ENCODE measurements around the gene DLG3.
"Not testable (repeated sequence)": the region's sequence is repeated elsewhere in the genome, so short reads cannot be mapped to it uniquely, and the experiment has no call there.

Gene DLG3

DNA sequence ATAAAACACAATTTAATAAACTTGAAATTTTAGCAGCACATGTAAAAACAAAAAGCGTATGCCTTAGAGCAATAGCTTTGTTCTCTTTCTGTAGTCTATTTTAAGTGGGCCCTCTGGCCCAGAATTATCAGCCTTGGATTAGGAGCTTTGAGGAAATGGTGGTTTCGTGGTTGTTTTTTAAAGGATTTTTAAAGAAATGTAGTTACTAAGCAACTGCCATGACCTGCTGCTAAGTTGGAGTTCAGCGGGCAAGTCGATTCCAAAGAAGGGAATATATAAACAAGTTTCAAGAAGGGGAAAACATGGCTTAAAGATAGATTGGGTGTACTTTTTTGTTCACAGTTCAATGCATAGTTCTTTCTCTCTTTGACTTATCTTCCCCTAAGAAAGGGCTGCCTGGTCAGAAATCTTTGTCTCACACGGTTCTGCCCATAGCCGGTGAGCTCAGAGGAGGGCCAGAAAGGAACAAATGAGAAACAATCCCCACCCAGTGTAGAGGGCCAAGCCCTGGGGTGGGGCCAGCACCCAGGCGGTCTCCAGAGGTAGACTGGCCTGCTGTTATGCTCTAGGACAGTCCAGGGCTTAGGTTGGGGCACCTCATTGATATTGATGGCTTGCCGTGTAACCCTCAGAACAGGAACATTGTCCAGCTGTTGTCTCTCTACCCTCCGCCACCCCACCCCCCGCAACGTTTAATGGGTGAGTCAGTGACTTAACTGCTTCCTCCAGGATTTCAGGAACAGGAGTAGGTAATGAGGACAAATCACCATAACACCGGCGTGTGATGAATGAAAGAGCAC, 32.5 kb downstream of the DLG3 start:
- no peak for DNase-seq

DNA sequence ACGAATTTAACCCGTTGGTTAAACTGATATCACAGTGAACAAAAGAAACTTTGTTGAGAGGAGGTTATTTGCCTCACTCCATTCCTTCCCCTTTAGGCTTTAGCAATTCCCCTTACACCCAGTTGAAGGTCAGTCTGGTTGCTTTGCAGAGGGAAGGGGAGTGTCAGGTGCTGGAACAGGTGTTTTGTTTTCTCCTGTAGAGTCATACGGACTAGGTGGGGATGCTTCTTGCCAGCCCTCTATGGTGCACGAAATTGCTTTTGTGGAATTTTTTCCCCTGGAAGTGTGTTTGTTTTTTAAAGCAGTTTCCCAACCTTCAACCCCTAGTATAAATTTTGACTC, 33.1 kb downstream of the DLG3 start:
- DNase-seq, result no peak

DNA sequence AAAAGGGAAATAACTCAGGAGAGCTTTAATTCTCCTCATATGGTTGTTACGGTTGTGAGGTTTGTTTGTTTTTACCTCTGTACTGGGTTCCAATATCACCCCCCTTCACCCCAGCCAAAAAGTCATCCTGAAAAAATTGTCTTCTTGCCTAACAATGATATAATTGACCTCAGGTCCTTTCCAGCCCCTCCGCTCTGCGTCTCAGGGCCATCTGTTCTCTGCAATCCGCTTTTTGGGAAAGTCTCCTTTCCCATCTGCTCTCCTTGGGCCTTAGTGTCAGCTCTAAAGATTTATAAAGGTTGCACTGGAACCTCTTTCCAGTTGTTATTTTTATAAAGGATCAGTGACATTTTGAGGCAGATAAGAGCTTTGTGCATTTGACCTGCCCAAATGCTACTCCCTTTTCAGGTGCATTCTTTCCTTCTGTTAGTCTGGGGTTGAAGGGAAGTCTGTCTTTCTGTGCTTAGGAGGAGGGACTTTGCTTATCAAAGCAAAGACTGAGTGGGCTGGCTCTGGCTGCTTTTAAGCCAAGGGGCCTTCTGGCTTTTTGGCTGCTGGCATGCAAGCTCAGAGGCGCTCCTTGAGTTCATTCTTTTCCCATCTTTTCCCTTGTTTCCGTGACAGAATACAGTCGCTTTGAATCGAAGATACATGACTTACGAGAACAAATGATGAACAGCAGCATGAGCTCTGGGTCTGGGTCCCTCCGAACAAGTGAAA, 34.1 kb downstream of the DLG3 start:
- no peak for DNase-seq

DNA sequence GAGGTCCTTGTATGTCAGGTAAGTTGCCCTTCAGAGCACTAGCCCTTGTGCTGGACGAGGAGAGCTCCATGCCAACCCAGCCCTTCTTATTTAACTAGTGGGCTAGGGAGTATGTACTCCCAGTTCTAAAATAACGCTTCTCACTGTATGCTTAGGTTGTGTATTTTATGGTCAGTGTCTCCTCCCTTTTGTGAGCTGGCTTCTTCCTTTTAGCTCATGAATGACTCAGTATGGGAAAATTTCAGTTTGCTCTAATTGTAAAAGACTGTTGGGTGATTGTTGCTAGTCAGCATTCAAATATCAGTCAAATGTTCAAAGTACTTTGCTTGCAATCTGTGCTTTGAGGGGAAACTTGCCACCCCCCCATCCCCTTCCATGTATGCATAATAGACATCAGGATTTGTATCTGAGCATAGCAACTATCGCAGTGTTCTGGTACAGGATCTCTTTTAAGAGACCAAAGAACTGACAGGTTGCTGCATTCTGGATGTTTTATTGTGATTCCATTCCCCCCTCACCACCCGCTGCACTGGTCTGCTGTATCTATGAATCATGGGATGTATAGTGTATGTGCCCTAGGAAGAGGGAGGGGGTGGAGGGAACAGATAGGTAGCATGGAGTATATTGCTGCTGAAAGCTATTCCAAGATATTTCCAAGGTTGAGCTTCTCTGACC, 34.7 kb downstream of the DLG3 start:
- DNase-seq, result no peak

DNA sequence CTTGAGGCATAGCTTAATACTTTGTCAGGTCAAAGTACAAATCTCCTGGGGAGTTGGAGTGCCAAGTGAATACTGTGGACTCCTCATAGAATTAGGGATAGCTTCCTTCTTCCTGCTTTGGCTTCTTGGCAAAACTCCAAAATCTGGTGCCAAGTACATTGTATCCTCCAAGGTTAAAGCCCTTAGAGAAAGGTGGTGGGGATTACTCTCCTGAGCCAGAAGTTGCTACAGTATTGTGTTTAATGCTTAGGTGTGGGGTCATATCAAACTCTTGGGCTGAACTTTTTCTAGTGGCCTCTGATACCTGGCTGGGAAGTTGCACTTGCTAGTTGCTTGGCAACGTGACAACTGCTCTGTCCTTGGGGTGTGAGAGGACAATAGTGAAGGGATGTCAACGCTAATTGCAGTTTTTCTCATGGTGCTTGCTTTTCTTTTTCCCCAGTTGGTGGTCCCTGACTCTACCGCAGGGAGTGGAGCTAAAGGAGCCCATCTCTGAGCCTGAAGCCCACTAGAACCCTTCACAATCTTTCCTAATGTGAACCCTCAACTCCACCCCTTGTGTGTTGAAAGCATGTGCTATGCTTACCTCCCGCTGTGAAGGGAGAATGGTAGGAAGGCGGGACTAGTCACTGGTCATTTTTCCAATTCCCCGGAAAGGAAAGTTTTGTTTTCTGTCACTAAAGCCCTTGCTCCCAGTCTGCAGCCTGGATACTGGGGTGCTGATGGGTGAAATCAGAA, 35.5 kb downstream of the DLG3 start:
- DNase-seq, result no peak

DNA sequence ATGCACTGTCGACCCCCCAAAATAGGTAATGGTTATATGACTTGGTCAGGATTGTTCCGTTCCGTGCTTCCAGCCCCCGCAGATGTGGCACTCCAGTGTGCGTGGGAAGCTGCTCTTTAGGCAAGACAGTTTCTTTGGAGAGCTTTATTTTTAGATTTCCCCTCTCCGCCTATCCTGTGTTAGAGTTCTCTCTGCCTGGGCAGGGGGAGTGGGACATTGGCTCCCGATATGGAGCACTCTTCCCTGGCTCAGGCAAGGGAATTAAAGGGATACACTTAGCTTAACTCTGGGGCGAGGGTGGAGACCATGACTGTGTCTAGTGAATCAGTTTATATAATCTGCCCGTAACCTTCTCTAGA, 36.0 kb downstream of the DLG3 start:
- DNase-seq, result no peak

DNA sequence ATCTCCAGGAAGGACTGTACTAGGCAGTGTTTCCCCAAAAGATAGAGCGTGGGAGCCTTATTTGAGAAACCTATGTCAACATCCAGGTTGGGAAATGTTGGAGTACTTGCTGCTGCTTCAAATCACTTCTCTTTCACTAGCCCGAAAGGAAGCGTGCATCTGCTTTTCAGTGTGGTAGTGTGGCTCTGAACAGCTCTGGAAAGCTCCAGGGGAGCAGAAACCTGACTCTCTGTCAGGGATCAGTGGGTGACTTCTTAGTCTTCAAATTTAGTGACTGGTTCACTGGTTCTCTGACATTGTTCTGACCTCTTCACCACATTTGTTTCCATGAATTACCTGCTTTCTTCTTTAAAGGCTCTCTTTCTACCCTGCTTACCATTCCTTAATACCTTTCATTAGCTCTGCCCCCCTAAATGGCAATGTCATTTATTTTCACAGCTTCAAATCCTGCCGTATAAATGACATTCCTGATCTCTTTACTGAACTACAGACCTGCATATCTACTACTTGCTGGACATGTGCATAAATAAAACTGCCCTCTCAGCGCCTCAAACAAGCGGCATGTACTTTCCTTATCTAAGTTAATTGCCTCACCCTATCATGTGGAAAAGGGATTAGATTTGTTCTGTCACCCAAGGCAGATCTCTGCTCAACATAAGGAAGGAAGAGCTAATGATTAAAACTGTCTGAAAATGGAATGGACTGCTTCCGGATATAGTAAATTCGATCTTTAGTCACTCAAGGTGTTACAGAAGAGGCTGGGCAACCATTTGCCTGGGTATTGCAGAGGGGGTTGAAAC, 37.0 kb downstream of the DLG3 start:
- no peak for DNase-seq

DNA sequence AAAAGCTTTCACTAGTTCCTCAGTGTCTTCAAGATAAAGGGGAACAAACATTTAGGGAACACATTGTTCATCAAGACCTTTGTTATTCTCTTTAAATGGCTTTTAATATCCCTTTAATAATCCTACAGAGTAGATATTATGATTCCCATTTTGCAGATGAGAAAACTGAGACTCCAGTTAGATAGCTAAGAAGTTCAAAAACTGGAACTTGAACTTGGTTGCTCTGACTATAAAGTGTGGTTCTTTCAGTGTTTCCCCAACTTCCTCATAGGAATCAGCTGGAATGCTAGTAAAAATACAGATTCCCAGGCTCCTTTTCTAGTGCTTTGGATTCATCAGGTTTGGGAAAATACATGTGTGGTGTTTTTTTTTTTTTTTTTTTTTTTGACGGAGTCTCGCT, 37.7 kb downstream of the DLG3 start:
- no peak for DNase-seq

DNA sequence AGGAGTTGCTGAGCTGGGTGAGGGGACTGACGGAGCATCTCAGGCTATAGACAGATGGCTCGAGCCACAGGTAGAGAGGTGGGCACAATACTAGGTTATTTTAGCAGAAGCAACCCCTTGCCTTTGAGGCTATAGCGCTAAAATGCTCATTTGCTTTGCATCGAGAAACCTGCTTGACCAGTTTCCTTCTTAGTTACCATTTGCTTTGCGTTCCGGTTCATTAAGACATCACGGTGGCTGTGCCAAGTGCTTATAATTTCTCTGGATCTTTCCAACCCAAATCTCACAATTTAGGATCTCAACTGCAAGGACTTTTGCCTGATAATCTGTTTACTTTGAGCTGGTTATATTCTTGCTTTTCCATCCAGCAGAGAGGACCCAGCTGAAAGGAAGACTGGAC, 40.8 kb downstream of the DLG3 start:
- DNase-seq, result no peak

DNA sequence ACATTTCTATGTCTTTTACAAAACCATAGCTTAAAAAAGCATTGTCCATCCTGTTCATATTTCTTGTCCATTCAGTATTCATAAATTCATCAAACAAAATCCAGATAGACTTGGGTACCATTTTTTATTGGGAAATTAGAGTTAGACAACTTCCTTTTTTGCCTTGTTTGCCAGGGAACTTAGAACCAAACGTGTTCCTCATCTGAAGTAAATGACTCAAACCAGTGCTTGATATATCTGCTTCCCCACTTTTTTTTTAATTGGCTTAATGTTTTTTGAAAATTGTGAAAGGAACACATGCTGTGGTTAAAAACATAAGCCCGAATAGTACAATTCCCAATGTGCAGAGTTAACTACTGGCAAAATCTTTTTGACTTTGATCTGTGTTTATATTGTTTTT, 44.2 kb downstream of the DLG3 start:
- no peak for DNase-seq

DNA sequence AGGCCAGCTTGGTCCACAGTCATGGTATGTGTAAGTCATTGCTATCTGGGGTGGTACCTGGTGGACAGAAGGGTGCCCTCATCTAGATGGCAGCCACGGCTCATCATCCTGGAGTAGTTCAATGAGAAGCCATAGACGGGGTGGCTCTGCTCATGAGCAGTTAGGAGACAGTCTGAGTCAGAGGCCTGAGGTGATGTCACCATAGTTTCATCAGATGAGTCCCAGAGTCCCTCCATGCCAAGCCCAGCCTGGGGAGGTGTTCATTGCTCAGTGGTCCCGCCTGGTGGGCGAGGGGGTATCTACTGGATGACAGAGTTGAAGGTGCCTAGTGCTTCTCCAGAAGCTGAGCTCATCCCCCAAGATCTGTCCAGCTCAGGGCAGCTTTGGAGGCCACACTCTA, 49.8 kb downstream of the DLG3 start:
- no peak for DNase-seq

DNA sequence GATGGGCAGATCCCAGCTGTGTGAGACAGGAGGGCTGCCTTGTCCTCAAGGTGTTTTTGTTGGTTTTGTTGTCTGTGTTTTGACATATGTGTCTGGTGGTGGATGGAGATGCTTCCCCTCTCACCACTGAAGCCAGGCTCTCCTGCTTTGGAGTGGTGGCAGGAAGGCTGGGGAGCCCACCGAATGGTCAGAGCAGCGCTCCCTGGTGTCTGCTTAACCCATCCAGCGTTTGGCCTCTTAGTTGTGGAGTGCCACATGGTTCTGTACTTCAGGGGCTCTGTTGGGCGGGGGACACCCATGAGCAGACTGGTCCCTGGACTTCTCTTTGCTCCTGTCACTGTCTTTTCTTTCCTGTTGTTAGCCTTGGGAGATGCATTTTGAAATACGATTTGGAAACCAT, 51.9 kb downstream of the DLG3 start:
- DNase-seq, result no peak

DNA sequence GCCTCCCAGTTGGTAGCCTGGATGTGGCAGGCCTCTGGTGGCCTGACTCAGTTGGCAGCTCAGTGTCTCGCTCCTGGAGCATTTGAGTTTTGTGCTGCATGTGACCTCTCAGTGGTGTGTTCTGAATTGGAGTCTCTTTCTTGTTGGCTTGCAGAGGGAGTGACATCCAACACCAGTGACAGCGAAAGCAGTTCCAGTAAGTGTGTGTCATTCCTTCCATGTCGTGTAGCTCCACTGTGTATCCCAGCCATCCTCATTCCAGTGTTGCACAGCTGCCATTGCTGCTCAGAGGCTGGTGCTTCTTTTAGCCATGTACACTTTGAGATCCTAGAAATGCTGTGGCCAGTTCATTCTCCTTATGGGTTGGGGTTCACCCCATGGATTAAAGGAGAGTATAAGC, 52.4 kb downstream of the DLG3 start:
- DNase-seq, result no peak

DNA sequence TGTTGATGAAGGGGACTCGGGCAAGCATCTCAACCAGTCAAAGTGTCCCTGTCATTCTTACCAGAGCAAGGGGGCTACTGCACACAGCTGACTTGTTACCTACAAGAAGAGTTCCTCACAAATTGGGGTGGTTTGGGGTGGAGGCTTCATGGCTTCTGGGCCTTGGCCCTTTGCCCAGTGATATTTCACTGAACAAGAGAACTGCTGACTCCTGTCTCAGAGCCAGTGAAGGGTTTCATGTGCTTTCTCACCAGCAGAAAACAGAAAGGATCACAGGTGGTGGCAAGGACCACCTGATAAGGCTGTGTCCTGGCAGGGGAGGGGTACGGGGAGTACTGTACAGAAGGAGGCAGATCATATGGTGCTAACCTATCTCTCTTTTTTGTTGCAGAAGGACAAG, 53.5 kb downstream of the DLG3 start:
- no peak for DNase-seq

DNA sequence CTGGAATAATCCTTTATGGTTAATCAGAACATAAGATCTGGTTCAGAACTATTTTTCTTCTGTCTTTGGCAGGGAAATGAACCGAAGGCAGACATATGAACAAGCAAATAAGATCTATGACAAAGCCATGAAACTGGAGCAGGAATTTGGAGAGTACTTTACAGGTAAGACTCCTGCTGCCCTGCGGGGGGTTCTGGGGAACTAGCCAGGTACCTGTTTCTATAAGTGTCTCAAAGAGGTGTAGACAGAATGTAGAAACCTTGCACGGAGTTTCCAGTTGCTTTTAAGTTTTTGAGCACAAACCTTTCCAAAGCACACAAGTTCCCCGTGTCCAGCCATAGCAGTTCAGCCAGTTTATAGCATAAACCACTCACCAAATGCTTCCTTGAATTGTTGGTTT, 56.2 kb downstream of the DLG3 start:
- DNase-seq, result no peak

DNA sequence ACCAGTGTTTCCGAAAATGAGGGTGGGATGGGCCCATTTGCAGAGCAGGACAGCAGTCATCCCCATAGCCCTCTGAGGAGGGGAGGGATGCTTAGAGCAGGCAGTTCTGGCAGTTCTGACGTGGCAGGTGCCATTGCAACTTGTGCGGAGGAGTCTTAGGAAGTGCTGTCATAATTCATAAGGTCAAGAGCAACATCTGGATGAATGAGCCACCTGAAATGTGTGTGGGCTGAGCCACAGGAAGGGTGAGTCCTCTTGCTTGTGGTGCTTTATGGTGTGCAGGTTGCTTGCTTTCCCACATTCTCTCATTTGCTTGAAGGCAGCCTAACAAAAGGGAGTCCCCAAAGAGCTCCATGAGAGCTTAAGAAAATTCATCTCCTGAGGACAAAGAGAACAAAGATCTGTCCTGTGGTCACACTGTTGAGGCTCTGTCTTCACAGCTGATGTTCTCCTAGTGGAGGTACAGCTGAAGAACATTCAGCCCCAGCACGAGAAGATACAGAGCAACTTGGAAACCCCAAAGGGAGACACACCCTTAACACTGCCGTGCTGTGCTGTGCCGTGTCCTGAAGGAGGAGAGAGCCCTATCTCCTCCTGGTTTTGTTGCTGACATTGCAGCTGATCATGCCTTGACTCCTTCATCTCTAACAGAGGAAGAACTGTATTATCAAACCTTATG, 60.3 kb downstream of the DLG3 start:
- DNase-seq, result no peak

DNA sequence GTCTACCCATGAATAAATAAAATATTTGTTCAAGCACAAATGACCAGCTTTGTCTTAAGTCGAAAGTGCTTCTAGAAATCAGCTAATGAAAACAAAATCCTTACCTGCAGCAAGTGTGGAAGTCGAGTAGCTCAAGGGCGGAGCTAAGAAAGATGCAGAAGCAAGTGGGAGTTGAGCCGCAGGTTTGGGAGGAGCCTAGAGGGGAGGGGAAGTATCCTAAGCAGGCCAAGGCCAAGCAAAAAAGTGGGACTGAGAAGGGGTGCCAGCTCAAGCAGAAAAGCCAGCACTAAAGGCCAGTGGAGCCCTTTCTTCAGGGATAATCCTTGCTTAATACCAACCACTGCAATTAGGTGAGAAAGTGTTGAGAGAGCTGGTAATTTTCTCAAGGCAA, 60.8 kb downstream of the DLG3 start:
- DNase-seq, result no peak

DNA sequence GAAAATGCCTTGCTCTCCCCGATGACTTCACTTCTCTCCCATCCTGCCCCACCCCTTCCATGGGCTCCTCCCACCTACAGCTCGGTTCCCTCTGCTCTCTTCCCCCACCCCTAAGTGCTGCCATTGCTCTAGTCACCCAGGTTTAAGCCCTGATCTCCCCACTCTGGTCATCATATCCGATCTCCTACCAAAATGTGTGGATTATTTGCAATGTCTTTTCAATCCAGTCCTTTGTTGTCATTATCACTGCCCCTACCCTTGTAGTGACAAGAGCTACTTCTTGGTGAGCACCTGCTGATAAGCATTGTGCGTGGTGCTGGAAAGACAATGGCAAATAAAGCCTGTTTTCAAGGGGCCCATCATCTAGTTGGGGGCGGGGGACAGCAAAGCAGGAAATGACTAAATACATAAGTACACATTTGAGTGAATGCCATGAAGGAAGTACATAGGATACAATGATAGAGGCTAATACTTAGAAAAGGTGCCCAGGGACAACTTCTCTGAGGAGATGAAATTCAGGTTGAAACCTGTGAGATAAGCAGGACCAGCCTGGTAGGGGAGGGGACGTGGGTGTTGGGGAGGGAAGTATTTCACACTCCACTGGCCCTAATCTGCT, 63.8 kb downstream of the DLG3 start:
- DNase-seq, result no peak

DNA sequence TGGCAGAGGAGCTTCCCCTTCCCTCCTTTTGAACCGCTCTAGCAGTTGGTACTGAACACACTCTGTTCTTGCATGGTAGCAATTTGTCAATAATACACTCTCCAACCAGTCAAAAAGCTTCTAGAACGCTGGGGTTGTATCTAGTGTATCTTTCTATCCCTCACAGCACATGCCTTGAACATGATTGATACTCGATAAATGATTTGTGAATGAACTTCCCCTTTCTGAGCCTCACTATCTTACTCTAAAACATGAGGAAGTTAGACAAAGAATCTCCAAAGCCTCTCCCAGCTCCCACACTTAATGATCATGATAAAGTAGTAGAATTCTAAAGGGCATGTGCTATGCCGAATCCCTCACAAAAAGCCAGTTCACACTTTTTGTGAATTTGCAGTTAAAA, 64.4 kb downstream of the DLG3 start:
- no peak for DNase-seq

DNA sequence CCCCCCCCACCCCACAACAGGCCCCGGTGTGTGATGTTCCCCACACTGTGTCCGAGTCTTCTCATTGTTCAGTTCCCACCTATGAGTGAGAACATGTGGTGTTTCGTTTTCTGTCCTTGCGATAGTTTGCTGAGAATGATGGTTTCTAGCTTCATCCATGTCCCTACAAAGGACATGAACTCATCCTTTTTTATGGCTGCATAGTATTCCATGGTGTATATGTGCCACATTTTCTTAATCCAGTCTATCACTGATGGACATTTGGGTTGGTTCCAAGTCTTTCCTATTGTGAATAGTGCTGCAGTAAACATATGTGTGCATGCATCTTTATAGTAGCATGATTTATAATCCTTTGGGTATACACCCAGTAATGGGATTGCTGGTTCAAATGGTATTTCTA, 70.6 kb downstream of the DLG3 start:
- not testable (repeated sequence) for DNase-seq

DNA sequence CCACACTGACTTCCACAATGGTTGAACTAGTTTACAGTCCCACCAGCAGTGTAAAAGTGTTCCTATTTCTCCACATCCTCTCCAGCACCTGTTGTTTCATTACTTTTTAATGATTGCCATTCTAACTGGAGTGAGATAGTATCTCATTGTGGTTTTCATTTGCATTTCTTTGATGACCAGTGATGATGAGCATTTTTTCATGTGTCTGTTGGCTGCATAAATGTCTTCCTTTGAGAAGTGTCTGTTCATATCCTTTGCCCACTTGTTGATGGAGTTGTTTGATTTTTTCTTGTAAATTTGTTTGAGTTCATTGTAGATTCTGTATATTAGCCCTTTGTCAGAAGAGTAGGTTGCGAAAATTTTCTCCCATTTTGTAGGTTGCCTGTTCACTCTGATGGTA, 71.1 kb downstream of the DLG3 start:
- DNase-seq, result not testable (repeated sequence)

DNA sequence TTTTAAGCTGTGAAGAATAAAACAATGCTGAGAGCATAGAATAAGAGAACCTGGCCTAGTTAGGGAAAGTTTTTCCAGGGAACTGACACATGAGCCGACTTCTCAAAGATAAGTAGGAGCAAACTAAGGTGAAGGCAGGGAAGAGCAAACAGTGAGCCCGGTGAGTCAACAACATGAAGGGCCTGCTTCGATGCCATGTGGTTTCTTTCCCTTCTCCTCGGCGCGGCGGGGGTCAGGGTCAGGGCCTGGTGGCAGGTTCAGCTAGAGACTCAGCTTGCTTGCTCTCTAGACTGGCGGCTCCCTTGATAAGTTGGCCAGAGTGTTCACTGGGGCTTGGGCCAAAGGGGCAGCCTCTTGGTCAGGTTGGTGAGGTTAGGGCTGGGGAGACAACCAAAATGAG, 81.1 kb downstream of the DLG3 start:
- DNase-seq, result no peak
